ENCODE results near the gene APC2. TPM values are rescaled to one million over a fixed set of nuclear protein-coding genes. Genes with fewer than 3 reads are reported as not detected.

Gene APC2
- polyA plus RNA-seq, 1 experiment = 0.09 TPM

GRCh38 chr19:1467490-1468273, 17.8 kb downstream of the APC2 start:
- no peak for DNase-seq (ENCODE audit: low read depth, low spot score)
- no peak for TF ChIP-seq CTCF (IDR thresholded peaks at IDR 0.05; ENCODE audit: low read depth, low read length)
- Histone ChIP-seq H3K27me3 (ENCODE audit: control insufficient read depth, insufficient read depth, low read length) (peaks cover 49% of the 10 kb centered on the region), H3K4me3 (ENCODE audit: low read depth, low read length) (no peak overlapping the region), H3K27ac (ENCODE audit: low read depth, low read length) (no peak overlapping the region), H3K9me3 (ENCODE audit: control insufficient read depth, insufficient read depth, low read length) (no peaks in the 10 kb centered on the region; the same call in 1 of the 2 replicates)
- CTCF ChIA-PET = no interaction called here
- POLR2A ChIA-PET = no interaction called here

- no peak overlapping the region for H3K27ac ChIP-seq (ENCODE audit: low read depth, low read length)
- DNase-seq (ENCODE audit: low read depth, low spot score) = no peak
- no peak for TF ChIP-seq CTCF (IDR thresholded peaks at IDR 0.05; ENCODE audit: low read depth, low read length)
- H3K27me3 ChIP-seq (ENCODE audit: control insufficient read depth, insufficient read depth, low read length) = peaks cover 54% of the 10 kb centered on the region
- H3K4me3 ChIP-seq (ENCODE audit: low read depth, low read length) = no peak overlapping the region
- H3K9me3 ChIP-seq (ENCODE audit: control insufficient read depth, insufficient read depth, low read length) = no peaks in the 10 kb centered on the region; the same call in 1 of the 2 replicates
- ChIA-PET POLR2A (no interaction called here), CTCF (no interaction called here)
These were observed 18.4 kb downstream of the APC2 start for GRCh38 chr19:1468274-1468820.

GRCh38 chr19:1468821-1469254, 18.9 kb downstream of the APC2 start:
- Histone ChIP-seq H3K9me3 (ENCODE audit: control insufficient read depth, insufficient read depth, low read length) (no peaks in the 10 kb centered on the region; the same call in 1 of the 2 replicates), H3K27me3 (ENCODE audit: control insufficient read depth, insufficient read depth, low read length) (peaks cover 57% of the 10 kb centered on the region), H3K4me3 (ENCODE audit: low read depth, low read length) (no peak overlapping the region), H3K27ac (ENCODE audit: low read depth, low read length) (no peak overlapping the region)
- no peak for DNase-seq (ENCODE audit: low read depth, low spot score)
- CTCF ChIA-PET = no interaction called here
- POLR2A ChIA-PET = no interaction called here
- no peak for TF ChIP-seq CTCF (IDR thresholded peaks at IDR 0.05; ENCODE audit: low read depth, low read length)

- peaks cover 57% of the 10 kb centered on the region for H3K27me3 ChIP-seq (ENCODE audit: control insufficient read depth, insufficient read depth, low read length)
These were observed 19.5 kb downstream of the APC2 start for GRCh38 chr19:1469255-1470054.

More at GRCh38 chr19:1469255-1470054, 19.5 kb downstream of the APC2 start:
- ChIA-PET CTCF (no interaction called here), POLR2A (no interaction called here)
- TF ChIP-seq CTCF (IDR thresholded peaks at IDR 0.05; ENCODE audit: low read depth, low read length) = no peak
- Histone ChIP-seq H3K27ac (ENCODE audit: low read depth, low read length) (no peak overlapping the region), H3K9me3 (ENCODE audit: control insufficient read depth, insufficient read depth, low read length) (no peaks in the 10 kb centered on the region; the same call in 1 of the 2 replicates), H3K4me3 (ENCODE audit: low read depth, low read length) (no peak overlapping the region)
- no peak for DNase-seq (ENCODE audit: low read depth, low spot score)

Measured in AG04450 (cell line).